Measurements from ENCODE around the gene IGSF10.

- TF ChIP-seq EZH2 (IDR thresholded peaks at IDR 0.05; ENCODE audit: low read length) (no peak), CTCF (optimal IDR thresholded peaks at IDR 0.05 in 1 of 3, IDR thresholded peaks at IDR 0.05 in 1 of 3, conservative IDR thresholded peaks at IDR 0.05 in 1 of 3; ENCODE audit: extremely low read depth in 1 of 3, insufficient read depth in 2 of 3, low read length in 3 of 3) (no peak)
These were observed 8.0 kb downstream of the IGSF10 start for GRCh38 chr3:151452841-151453240.
